CD14-positive monocyte (primary cell): Measurements from ENCODE around the gene ATP4A. TPM values are rescaled to one million over a fixed set of nuclear protein-coding genes. Genes with fewer than 3 reads are reported as not detected.

Experiments
- DNase-seq, 3 donors: peaks; one replicate each; pipeline ENCODE4 v3.0.0-alpha.2; 2011 to 2022
- H2AFZ ChIP-seq: 2 replicates; pipeline ENCODE4 v1.6.0; 2012; ENCODE audit warnings: mild to moderate bottlenecking, low read depth, low read length, inconsistent platforms; ENCODE audit not compliant: insufficient read depth, poor library complexity, severe bottlenecking
- H3K27ac ChIP-seq, 2 donors: 1 replicate in 1 of 2; 2 replicates in 1 of 2; pipeline ENCODE4 v1.5.1; 2012 to 2013; ENCODE audit warnings: low read length in 2 of 2, control low read depth in 1 of 2, inconsistent platforms in 1 of 2, low read depth in 1 of 2, mild to moderate bottlenecking in 1 of 2
- H3K27me3 ChIP-seq, 2 donors: one replicate each; pipeline versions ENCODE4 v1.6.0 to v1.6.1; 2011 to 2013; ENCODE audit warnings: low read length in 2 of 2; ENCODE audit not compliant: control insufficient read depth in 2 of 2, insufficient read depth in 2 of 2
- H3K36me3 ChIP-seq, 2 donors: replicated peaks in 1 of 2; 1 replicate in 1 of 2; 2 replicates in 1 of 2; pipeline versions ENCODE4 v1.5.1 to v1.6.1; 2012 to 2013; ENCODE audit warnings: low read length in 2 of 2, control low read depth in 1 of 2, inconsistent platforms in 1 of 2, mild to moderate bottlenecking in 1 of 2; ENCODE audit not compliant: insufficient read depth in 2 of 2, control insufficient read depth in 1 of 2
- H3K4me1 ChIP-seq, 2 donors: 1 replicate in 1 of 2; 2 replicates in 1 of 2; pipeline versions ENCODE4 v1.5.1 to v1.6.1; 2012 to 2013; ENCODE audit warnings: low read length in 2 of 2, control low read depth in 1 of 2, inconsistent platforms in 1 of 2, mild to moderate bottlenecking in 1 of 2, moderate library complexity in 1 of 2; ENCODE audit not compliant: insufficient read depth in 2 of 2, control insufficient read depth in 1 of 2
- H3K4me2 ChIP-seq: replicated peaks from 2 replicates; pipeline ENCODE3; 2012; ENCODE audit warnings: low read length, moderate library complexity, mild to moderate bottlenecking; ENCODE audit not compliant: poor library complexity, severe bottlenecking; ENCODE audit errors: extremely low read depth
- H3K4me3 ChIP-seq, 3 experiments: fragments of 200-600 bp in 1 of 3; sonication (generic) in 1 of 3; replicated peaks in 1 of 3; 1 replicate in 2 of 3; 2 replicates in 1 of 3; pipeline ENCODE4 v1.5.1; 2011 to 2013; ENCODE audit warnings: low read length in 3 of 3, mild to moderate bottlenecking in 3 of 3, control low read depth in 2 of 3, low read depth in 2 of 3, inconsistent platforms in 1 of 3, moderate library complexity in 1 of 3
- H3K79me2 ChIP-seq: 2 replicates; pipeline ENCODE4 v1.6.0; 2012; ENCODE audit warnings: mild to moderate bottlenecking, control low read depth, inconsistent platforms, low read length, moderate library complexity; ENCODE audit not compliant: insufficient read depth
- H3K9ac ChIP-seq: 2 replicates; pipeline ENCODE4 v1.6.0; 2017; ENCODE audit warnings: low read length, mild to moderate bottlenecking; ENCODE audit not compliant: insufficient read depth, poor library complexity, severe bottlenecking
- H3K9me3 ChIP-seq, 2 donors: replicated peaks in 1 of 2; 1 replicate in 1 of 2; 2 replicates in 1 of 2; pipeline versions ENCODE4 v1.5.1 to v1.6.1; 2012 to 2013; ENCODE audit warnings: low read length in 2 of 2, control low read depth in 1 of 2; ENCODE audit not compliant: control insufficient read depth in 1 of 2, insufficient read depth in 1 of 2
- H4K20me1 ChIP-seq: 2 replicates; pipeline ENCODE4 v1.6.0; 2012; ENCODE audit warnings: mild to moderate bottlenecking, low read length, control low read depth, moderate library complexity; ENCODE audit not compliant: insufficient read depth
- H3K27ac Mint-ChIP-seq, 7 donors: one replicate each; pipeline ENCODE4 v1.8.0; 2020; ENCODE audit warnings: mild to moderate bottlenecking in 7 of 7, mixed read lengths in 7 of 7, moderate library complexity in 6 of 7, inconsistent platforms in 2 of 7
- H3K27me3 Mint-ChIP-seq, 3 donors: one replicate each; pipeline ENCODE4 v1.8.0; 2021 to 2022; ENCODE audit warnings: low read depth in 3 of 3, mild to moderate bottlenecking in 3 of 3, mixed read lengths in 3 of 3, moderate library complexity in 3 of 3, inconsistent platforms in 1 of 3
- H3K36me3 Mint-ChIP-seq, 2 donors: one replicate each; pipeline ENCODE4 v1.8.0; 2020; ENCODE audit warnings: mixed read lengths in 2 of 2, inconsistent platforms in 1 of 2, mild to moderate bottlenecking in 1 of 2
- H3K4me1 Mint-ChIP-seq: one replicate; pipeline ENCODE4 v1.8.0; 2020; ENCODE audit warnings: mild to moderate bottlenecking, mixed read lengths
- H3K4me3 Mint-ChIP-seq, 2 donors: one replicate each; pipeline ENCODE4 v1.8.0; 2020; ENCODE audit warnings: mild to moderate bottlenecking in 2 of 2, mixed read lengths in 2 of 2, moderate library complexity in 1 of 2
- H3K9me3 Mint-ChIP-seq, 7 donors: one replicate each; pipeline ENCODE4 v1.8.0; 2020 to 2022; ENCODE audit warnings: mixed read lengths in 7 of 7, mild to moderate bottlenecking in 6 of 7, moderate library complexity in 6 of 7, inconsistent platforms in 2 of 7
- whole genome bisulfite sequencing: methylation state at CpG from one replicate; pipeline ENCODE4 v1.1.5; 2013; ENCODE audit warnings: missing lambda C conversion rate; ENCODE audit not compliant: insufficient coverage; 5-methylcytosine and 5-hydroxymethylcytosine counted together
- intact Hi-C, 2 donors: fragments of 100-400 bp; cut with micrococcal nuclease; formaldehyde crosslinking; loops; one replicate each; pipeline versions ENCODE4 v1.15.0 to v1.15.1; 2023
- polyA plus RNA-seq, 3 donors: library from polyadenylated mRNA; depleted of rRNA in 1 of 3; unstranded in 2 of 3; stranded (reverse) in 1 of 3; fragments of 300-500 nt in 2 of 3; fragments of >200 nt in 1 of 3; fragmentation: Illumina TruSeq in 2 of 3; gene quantifications; 1 replicate in 2 of 3; 2 replicates in 1 of 3; pipeline ENCODE4 v1.2.3, GENCODE V29; 2012 to 2021
- TF ChIP-seq, protein P1 (sequence below): fragments of 200-600 bp; IDR thresholded peaks from one replicate; pipeline ENCODE4 v1.8.0; 2022; ENCODE audit warnings: antibody characterized with exemption, mild to moderate bottlenecking

Gene ATP4A
- polyA plus RNA-seq, 3 donors: not detected

DNA sequence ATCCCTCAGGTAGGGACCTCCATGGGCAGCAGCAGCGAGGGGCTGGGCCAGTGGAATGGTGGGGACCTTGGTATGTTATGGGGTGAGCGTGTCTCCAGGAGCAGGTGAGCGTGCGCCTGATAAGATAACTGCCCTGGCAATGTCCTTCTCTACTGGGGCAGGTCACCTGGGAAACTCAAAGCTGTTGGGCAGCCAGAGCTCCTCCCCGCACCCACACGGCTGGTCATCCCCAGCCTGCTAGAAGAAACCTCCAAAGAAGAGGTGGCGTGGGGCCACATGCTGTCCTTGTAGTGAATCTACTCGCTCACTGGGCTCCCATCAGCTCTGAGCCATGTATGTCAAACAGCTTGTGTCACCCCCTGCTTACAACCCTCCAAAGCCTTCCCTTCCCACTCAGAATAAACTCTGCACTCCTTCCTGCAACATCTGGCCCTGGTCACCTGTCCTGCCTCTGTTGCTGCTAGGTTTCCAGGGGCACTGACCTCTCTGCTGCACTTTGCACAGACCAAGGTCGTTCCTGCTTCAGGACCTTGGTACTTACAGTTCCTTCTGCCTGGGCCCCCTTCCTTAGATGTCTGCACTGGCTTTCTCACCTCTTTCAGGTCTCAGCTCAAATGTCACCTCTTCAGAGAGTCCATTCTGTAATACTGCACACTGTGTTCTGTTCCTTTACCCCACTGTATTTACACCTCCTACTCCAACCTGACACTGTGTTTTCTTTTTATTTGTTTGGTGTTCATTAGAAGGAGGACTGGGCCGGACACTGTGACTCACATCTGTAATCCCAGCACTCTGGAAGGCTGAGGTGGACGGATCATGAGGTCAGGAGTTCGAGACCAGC, 1.8 kb upstream of the ATP4A start:
- Histone ChIP-seq H3K9ac (no peak overlapping the region), H4K20me1 (no peaks in the 10 kb centered on the region), H3K4me1 (no peaks in the 10 kb centered on the region), H3K4me2 (no peak overlapping the region), H3K9me3 (no peaks in the 10 kb centered on the region), H3K36me3 (no peaks in the 10 kb centered on the region), H3K27me3 (no peaks in the 10 kb centered on the region), H2AFZ (no peak overlapping the region), H3K27ac (no peak overlapping the region), H3K79me2 (no peaks in the 10 kb centered on the region), H3K4me3 (no peak overlapping the region)
- peaks cover 0 to 2% (median 0%) of the 10 kb centered on the region in 7 donors for H3K9me3 Mint-ChIP-seq
- peaks cover 4 to 21% (median 12%) of the 10 kb centered on the region in 3 donors for H3K27me3 Mint-ChIP-seq
- H3K4me3 Mint-ChIP-seq: no peak overlapping the region
- TF ChIP-seq, protein P1, sequence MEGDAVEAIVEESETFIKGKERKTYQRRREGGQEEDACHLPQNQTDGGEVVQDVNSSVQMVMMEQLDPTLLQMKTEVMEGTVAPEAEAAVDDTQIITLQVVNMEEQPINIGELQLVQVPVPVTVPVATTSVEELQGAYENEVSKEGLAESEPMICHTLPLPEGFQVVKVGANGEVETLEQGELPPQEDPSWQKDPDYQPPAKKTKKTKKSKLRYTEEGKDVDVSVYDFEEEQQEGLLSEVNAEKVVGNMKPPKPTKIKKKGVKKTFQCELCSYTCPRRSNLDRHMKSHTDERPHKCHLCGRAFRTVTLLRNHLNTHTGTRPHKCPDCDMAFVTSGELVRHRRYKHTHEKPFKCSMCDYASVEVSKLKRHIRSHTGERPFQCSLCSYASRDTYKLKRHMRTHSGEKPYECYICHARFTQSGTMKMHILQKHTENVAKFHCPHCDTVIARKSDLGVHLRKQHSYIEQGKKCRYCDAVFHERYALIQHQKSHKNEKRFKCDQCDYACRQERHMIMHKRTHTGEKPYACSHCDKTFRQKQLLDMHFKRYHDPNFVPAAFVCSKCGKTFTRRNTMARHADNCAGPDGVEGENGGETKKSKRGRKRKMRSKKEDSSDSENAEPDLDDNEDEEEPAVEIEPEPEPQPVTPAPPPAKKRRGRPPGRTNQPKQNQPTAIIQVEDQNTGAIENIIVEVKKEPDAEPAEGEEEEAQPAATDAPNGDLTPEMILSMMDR: no peak
- intact Hi-C loops: no loop called here
- no peak for DNase-seq
- H3K27ac Mint-ChIP-seq: no peak overlapping the region
- H3K36me3 Mint-ChIP-seq: no peaks in the 10 kb centered on the region
- H3K4me1 Mint-ChIP-seq: no peaks in the 10 kb centered on the region
- 93% methylated on average over 9 of the region's 12 CpGs for WGBS

DNA sequence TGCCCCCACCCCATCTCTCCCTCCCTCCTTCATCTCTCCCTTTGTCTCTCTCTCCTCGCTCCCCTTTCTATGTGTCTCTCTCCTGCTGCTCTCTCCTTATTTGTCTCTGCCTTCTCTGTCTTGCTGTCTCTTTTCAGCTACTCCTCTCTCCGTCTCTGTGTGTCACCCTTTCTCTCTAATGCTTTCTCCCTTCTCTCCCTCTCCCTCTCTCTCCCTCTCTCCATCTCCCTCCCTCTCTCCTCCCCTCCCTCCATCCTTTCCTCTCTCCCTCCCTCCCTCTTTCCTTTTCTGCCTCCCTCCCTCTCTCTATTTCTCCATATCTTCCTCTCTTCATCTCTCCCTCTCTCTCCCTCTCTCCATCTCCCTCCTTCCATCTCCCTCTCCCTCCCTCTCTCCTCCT, 682 bp downstream of the ATP4A start:
- peak overlapping the region in 1 of 2 donors; percentile 33 for H3K4me3 Mint-ChIP-seq
- peaks cover 6% of the 10 kb centered on the region for H3K4me1 Mint-ChIP-seq
- peaks cover 23 to 42% (median 30%) of the 10 kb centered on the region in 3 donors for H3K27me3 Mint-ChIP-seq
- no peak overlapping the region for H3K27ac Mint-ChIP-seq
- Histone ChIP-seq H3K4me1 (peaks cover 8 to 9% of the 10 kb centered on the region in 2 donors), H3K9ac (no peak overlapping the region), H4K20me1 (no peaks in the 10 kb centered on the region), H3K9me3 (peaks cover 0 to 5% of the 10 kb centered on the region in 2 donors), H2AFZ (no peak overlapping the region), H3K27me3 (peaks cover 0 to 15% of the 10 kb centered on the region in 2 donors), H3K36me3 (no peaks in the 10 kb centered on the region), H3K27ac (no peak overlapping the region), H3K79me2 (no peaks in the 10 kb centered on the region), H3K4me3 (no peak overlapping the region), H3K4me2 (no peak overlapping the region)
- H3K9me3 Mint-ChIP-seq: peaks cover 0 to 8% (median 1%) of the 10 kb centered on the region in 7 donors
- intact Hi-C loops: no loop called here
- no peak for DNase-seq
- H3K36me3 Mint-ChIP-seq: no peaks in the 10 kb centered on the region
- TF ChIP-seq, protein P1: no peak
- 90% methylated on average over 2 of the region's 2 CpGs for WGBS
